ENCODE measurements around the gene CMPK2. TPM values are rescaled to one million over a fixed set of nuclear protein-coding genes. Genes with fewer than 3 reads are reported as not detected.

Gene CMPK2
- total RNA-seq = 0.30 and 0.50 TPM in 2 replicates

GRCh38 chr2:6865346-6866274, at the start of gene CMPK2:
Gene CMPK2, minus strand, starts transcription at chr2:6865907. Its CDS starts 211 bp downstream, at chr2:6865696.

GRCh38 chr2:6877402-6878304, 11.9 kb upstream of the CMPK2 start, which contains the start of gene RSAD2:
Gene RSAD2, plus strand, starts transcription at chr2:6877777. Its CDS starts 24 bp downstream, at chr2:6877801.

Other genes starting within 250 kb of the CMPK2 start
- gene RSAD2, start 11.9 kb upstream of the CMPK2 start, total RNA-seq = under 0.01 TPM in 1 of 2 replicates, not detected in the other
- gene RNF144A, start 51.5 kb upstream of the CMPK2 start, total RNA-seq = 2.8 and 3.0 TPM in 2 replicates

Measured in bronchus fibroblast of lung (primary cell).